ENCODE data around the gene GATAD2A. TPM values are rescaled to one million over a fixed set of nuclear protein-coding genes. Genes with fewer than 3 reads are reported as not detected.
A peak's percentile ranks its signal among the peaks of the same experiment; 100 is the strongest.

GATAD2A gene
- total and polyA plus RNA-seq, 2 of the 13 experiments (the other 11 are each of a cell fraction or from before 2014, with no cell fraction given): 16.8 to 28.6 TPM

DNA sequence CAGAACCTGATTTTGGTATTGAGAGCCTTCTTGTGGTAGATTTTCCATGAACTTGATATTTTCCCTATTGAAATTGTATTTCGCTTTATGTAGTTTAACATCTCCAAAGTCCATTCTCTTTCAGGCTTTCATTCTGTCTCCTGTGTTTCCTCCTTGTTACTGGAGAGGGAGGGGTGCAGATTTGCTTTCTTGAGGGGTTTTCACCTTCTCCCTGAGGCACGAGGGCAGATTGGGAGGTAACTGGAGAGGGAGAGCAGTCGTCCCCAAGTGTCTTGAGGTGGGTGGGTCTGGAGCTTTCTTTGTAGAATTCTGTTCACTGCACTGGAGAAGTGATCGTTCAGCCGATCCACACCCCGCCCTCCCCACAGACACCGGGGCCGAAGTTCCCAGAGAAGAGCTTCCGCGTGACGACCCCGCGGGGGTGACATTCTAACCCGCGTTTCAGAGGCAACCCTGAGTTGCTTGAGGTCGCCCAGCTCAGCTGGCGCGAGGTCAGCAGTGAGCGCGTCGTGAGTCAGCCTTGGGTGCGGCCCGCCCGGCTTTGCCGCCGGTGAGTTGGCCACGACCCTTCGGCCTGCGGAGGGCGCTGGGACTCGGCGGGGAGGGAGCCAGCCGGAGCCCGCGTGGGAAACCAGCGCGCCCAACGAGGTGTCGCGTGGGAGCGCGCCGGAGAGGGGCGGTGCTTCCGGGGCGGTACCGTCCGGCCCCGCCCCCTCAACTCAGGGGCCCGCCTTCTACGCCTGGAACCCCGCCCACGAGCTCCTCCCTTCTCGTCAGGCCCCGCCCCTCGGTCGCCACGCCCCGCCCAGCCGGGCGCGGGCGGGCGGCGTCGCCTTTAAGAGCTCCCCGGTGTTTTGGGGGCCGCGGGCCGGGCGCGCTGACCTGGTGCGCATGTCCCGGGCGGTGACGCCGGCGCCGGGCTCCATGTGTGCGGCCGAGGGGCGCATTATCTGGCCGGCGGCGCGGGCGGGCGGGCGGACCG, at the start of gene GATAD2A (continued):
- TF ChIP-seq NFE2L1 (CRISPR knock-in tag; IDR thresholded peaks at IDR 0.05; ENCODE audit: borderline replicate concordance): peak; percentile 52; the same call in 1 of the 2 replicates
- no peak for TF ChIP-seq NFYC (CRISPR knock-in tag; IDR thresholded peaks at IDR 0.05)
- no peak for TF ChIP-seq SMARCC2 (IDR thresholded peaks at IDR 0.05)
- peak; percentile 82 for TF ChIP-seq GFI1 (CRISPR knock-in tag; IDR thresholded peaks at IDR 0.05; ENCODE audit: borderline replicate concordance)
- TF ChIP-seq KMT2B (CRISPR knock-in tag; IDR thresholded peaks at IDR 0.05): peak; percentile 85

- ChIA-PET POLR2A (no interaction called here), CTCF (ENCODE audit: low intra/inter-chr PET ratio, low total read pairs) (no interaction called here)
- H3K4me1 ChIP-seq (ENCODE audit: insufficient read depth, low read length): peaks cover 10% of the 10 kb centered on the region; the same call in 1 of the 2 replicates
- no peaks in the 10 kb centered on the region for H3K27me3 ChIP-seq (ENCODE audit: control insufficient read depth in 1 of 2, insufficient read depth in 2 of 2, low read length in 2 of 2)
- H3K4me2 ChIP-seq (ENCODE audit: low read depth, low read length): no peak overlapping the region
- no peak for DNase-seq (ENCODE audit: low spot score)
- peaks cover 23 to 41% of the 10 kb centered on the region in 2 experiments; a peak in 4 of 5 replicates for H3K36me3 ChIP-seq (replicated peaks in 1 of 2; ENCODE audit: control insufficient read depth in 1 of 2, insufficient read depth in 2 of 2, low read length in 2 of 2)
- intact Hi-C loops (cut with micrococcal nuclease; ENCODE audit: unreplicated experiment) (no loop called here), in situ Hi-C loops (cut with HindIII; ENCODE audit: extremely low pct_ligation_motif_present, low pct_unique_long_range_greater_than_20kb) (no loop called here)
- WGBS (ENCODE audit: low lambda C conversion rate): 100% methylated on average over 9 of the region's 11 CpGs
- H3K9ac ChIP-seq (ENCODE audit: insufficient read depth, low read depth, low read length): no peak overlapping the region
- H3K4me3 ChIP-seq (replicated peaks in 1 of 3; ENCODE audit: insufficient read depth in 1 of 3, low read depth in 2 of 3, low read length in 3 of 3): no peak overlapping the region
- H2AFZ ChIP-seq (ENCODE audit: low read length): no peak overlapping the region
- BruUV-seq (replicated peaks): no TSS peak
- H3K27ac ChIP-seq (ENCODE audit: extremely low read length, insufficient read depth, low read length): no peak overlapping the region
- ATAC-seq: no peak
- H3K9me3 ChIP-seq (ENCODE audit: low read length): no peaks in the 10 kb centered on the region
- no peaks in the 10 kb centered on the region for H4K20me1 ChIP-seq (ENCODE audit: insufficient read depth, low read length)
- no peaks in the 10 kb centered on the region for H3K79me2 ChIP-seq (ENCODE audit: insufficient read depth, low read length)
- no peak for FAIRE-seq
- no peak for TF ChIP-seq POLR2AphosphoS2 (IDR thresholded peaks at IDR 0.05; ENCODE audit: low read depth, low read length)
- TF ChIP-seq ZFX (CRISPR knock-in tag; IDR thresholded peaks at IDR 0.05; ENCODE audit: low read depth): no peak
- TF ChIP-seq ELF3 (CRISPR knock-in tag; IDR thresholded peaks at IDR 0.05): no peak
- TF ChIP-seq, protein P1, sequence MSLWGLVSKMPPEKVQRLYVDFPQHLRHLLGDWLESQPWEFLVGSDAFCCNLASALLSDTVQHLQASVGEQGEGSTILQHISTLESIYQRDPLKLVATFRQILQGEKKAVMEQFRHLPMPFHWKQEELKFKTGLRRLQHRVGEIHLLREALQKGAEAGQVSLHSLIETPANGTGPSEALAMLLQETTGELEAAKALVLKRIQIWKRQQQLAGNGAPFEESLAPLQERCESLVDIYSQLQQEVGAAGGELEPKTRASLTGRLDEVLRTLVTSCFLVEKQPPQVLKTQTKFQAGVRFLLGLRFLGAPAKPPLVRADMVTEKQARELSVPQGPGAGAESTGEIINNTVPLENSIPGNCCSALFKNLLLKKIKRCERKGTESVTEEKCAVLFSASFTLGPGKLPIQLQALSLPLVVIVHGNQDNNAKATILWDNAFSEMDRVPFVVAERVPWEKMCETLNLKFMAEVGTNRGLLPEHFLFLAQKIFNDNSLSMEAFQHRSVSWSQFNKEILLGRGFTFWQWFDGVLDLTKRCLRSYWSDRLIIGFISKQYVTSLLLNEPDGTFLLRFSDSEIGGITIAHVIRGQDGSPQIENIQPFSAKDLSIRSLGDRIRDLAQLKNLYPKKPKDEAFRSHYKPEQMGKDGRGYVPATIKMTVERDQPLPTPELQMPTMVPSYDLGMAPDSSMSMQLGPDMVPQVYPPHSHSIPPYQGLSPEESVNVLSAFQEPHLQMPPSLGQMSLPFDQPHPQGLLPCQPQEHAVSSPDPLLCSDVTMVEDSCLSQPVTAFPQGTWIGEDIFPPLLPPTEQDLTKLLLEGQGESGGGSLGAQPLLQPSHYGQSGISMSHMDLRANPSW (CRISPR knock-in tag; IDR thresholded peaks at IDR 0.05; ENCODE audit: borderline replicate concordance): no peak
- no peak for TF ChIP-seq ZNF256 (CRISPR knock-in tag; conservative IDR thresholded peaks at IDR 0.05)
- no peak for TF ChIP-seq KMT2A (CRISPR knock-in tag; IDR thresholded peaks at IDR 0.05)
- no peak for TF ChIP-seq EZH2 (conservative IDR thresholded peaks at IDR 0.05; ENCODE audit: low read depth, low read length)
- no peak for TF ChIP-seq ZNF747 (CRISPR knock-in tag; IDR thresholded peaks at IDR 0.05; ENCODE audit: borderline replicate concordance)
- TF ChIP-seq ESRRA (CRISPR knock-in tag; IDR thresholded peaks at IDR 0.05; ENCODE audit: low read depth): no peak
- TF ChIP-seq MYNN (CRISPR knock-in tag; IDR thresholded peaks at IDR 0.05; ENCODE audit: low read depth): no peak
- no peak for TF ChIP-seq ZNF207 (IDR thresholded peaks at IDR 0.05; ENCODE audit: borderline replicate concordance)
- TF ChIP-seq, protein P2, sequence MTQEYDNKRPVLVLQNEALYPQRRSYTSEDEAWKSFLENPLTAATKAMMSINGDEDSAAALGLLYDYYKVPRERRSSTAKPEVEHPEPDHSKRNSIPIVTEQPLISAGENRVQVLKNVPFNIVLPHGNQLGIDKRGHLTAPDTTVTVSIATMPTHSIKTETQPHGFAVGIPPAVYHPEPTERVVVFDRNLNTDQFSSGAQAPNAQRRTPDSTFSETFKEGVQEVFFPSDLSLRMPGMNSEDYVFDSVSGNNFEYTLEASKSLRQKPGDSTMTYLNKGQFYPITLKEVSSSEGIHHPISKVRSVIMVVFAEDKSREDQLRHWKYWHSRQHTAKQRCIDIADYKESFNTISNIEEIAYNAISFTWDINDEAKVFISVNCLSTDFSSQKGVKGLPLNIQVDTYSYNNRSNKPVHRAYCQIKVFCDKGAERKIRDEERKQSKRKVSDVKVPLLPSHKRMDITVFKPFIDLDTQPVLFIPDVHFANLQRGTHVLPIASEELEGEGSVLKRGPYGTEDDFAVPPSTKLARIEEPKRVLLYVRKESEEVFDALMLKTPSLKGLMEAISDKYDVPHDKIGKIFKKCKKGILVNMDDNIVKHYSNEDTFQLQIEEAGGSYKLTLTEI (CRISPR knock-in tag; conservative IDR thresholded peaks at IDR 0.05): no peak
- TF ChIP-seq ZNF550 (CRISPR knock-in tag; IDR thresholded peaks at IDR 0.05; ENCODE audit: borderline replicate concordance): no peak
- no peak for TF ChIP-seq MAFF (IDR thresholded peaks at IDR 0.05; ENCODE audit: low read depth, low read length)
These were observed 49.0 kb upstream of the GATAD2A start for GRCh38 chr19:19356500-19356899.
